HG03565 (cell line): ENCODE data around the gene EGFL6.

ENCODE experiments used
- ATAC-seq: cut with Tn5 transposase; IDR thresholded peaks from one replicate; pipeline ENCODE4 v1.9.1; 2021; ENCODE audit warnings: mild to moderate bottlenecking, moderate library complexity; ENCODE audit not compliant: unreplicated experiment

Gene EGFL6

DNA sequence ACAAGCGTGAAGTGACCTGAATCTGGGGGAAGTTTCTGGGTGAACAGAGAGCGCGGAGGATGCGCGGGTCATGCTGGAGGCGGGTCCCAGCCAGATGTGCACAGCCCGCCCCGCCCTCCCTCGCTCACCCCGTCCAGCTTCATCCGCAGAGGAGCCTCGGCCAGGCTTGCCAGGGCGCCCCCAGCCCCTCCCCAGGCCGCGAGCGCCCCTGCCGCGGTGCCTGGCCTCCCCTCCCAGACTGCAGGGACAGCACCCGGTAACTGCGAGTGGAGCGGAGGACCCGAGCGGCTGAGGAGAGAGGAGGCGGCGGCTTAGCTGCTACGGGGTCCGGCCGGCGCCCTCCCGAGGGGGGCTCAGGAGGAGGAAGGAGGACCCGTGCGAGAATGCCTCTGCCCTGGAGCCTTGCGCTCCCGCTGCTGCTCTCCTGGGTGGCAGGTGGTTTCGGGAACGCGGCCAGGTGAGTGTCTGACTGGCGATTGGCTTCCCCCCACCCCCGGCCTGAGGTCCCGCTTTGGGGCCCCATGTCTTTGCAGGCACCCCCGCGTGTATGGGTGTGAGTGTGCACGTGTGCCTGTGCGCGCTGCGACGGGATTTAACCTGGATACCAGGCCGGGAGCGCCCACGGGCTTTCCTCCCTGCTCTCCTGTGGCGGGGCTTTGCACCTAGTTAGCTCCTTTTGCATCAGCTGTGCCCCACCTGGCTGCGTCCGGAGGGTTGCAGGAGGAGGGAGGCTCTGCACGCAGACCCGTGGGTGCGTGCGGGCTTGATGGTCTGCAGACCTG is at the start of gene EGFL6:
Gene EGFL6, plus strand, starts transcription at position 123 of the 782 bp plus-strand sequence. Its CDS starts 261 bp downstream, at position 384.
- no peak for ATAC-seq

DNA sequence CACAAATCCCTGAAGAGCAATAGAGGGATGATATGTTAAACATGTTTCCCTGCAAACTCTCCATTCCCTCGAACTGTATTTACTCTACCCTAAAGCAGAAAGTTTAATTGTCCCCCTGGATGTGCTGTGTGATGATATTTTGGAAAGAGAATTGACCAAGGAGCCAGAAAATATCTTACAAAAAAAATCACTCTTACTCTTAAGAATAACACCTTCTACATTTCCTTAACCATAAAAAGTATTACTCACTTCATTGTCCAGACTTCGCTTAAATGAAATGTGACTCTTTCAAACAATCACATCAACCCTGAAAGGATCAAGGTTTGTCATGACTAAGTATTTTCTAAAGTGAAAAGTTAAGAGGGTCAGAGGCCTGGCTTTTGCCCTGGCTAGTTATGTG is 49.0 kb upstream of the EGFL6 start:
- ATAC-seq: no peak

DNA sequence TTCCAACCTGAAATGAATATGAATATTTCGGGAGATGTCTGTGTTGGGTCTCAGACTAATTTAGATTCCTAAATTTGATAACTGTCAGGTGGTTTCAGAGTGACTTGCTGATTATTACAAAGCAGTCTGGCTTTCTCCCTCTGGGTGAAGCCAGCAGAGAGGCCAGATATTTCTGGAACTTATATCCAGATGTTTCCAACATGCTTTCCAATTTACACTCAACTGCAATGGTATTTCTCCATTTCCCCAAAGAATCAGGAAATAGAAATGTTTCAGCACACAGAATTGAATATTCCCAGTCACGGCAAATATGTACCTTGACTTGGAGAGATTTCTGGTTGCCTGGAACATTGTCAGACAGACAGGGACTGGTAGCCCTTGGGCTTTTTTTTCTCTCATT is 48.5 kb upstream of the EGFL6 start:
- no peak for ATAC-seq

- no peak for ATAC-seq
Observed at GRCh38 chrX:13522811-13523210, 46.6 kb upstream of the EGFL6 start.

GRCh38 chrX:13533726-13534125 is 35.7 kb upstream of the EGFL6 start:
- ATAC-seq: no peak

- no peak for ATAC-seq
Observed at GRCh38 chrX:13535376-13536165, 33.8 kb upstream of the EGFL6 start.

DNA sequence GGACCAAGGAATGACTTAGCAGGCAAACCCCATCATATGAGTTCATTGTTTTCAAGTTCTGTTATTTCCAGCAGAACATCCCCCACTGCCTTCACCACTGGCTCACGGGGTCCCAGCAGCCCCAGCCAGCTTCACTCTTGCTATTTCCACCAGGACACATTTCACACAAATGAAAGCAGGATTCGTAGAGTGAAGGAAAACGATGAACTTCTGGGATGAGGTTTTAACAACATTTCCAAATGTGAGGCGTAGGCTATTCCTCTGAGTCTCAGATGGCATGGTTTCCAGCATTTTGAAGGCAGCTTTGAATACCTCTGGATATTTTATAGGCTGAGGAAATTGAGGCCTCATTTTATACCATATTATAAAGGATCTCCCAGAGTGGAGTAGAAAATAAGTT is 32.9 kb upstream of the EGFL6 start:
- ATAC-seq: no peak

- no peak for ATAC-seq
Observed at GRCh38 chrX:13538414-13538813, 31.0 kb upstream of the EGFL6 start.

DNA sequence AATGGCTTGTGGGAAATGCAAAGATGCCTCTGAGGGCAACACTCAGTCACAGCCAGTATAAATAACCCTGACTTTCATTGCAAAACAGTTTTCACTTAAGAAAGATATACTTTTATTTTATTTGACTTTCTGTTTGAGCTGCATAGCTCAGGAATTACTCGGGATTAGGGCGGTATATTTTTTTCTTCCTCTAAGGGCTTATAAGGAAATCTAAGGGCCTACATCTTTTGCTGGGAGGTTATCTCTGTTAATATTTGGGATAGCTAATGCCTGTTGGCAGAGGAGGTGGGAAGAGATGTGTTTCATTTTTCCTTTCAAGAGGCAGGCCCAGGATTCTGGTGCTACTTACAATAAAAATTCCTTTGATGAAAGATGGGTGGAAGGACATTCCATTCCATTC is 28.8 kb upstream of the EGFL6 start:
- no peak for ATAC-seq

GRCh38 chrX:13545726-13546125 is 23.7 kb upstream of the EGFL6 start:
- no peak for ATAC-seq

GRCh38 chrX:13547671-13548070 is 21.7 kb upstream of the EGFL6 start:
- ATAC-seq: no peak

DNA sequence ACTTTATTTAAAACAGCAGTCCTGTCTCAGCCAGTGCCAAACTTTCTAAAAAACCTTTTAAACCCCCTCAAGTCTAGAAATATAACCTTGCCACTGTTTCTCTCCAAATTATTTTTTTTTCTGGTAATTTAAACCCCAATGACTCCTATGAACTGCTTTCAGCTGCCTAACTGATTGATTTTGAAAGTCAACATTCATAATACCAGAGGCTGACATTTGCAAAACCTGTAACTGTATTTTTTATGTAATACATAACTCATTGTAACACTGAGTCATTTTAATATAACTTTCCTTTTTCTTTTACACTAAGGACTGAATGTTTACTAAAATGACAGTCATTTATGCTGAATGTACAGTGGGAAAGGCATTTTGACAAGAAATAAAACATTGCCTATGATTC is 19.1 kb upstream of the EGFL6 start:
- ATAC-seq: no peak

DNA sequence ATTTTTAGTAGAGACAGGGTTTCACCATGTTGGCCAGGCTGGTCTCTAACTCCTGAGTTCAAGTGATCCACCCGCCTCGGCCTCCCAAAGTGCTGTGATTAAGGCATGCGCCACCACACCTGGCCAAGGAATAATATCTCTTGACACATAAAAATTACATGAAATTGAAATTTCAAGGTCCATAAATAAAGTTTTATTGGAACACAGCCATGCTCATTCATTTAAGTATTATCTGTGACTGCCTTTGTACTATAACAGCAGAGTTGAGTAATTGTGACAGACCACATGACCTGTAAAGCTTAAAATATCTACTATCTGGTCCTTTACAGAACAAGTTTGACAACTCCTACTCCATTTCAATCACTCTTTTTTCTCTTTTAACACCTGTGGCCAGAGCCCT is 17.8 kb upstream of the EGFL6 start:
- ATAC-seq: no peak

DNA sequence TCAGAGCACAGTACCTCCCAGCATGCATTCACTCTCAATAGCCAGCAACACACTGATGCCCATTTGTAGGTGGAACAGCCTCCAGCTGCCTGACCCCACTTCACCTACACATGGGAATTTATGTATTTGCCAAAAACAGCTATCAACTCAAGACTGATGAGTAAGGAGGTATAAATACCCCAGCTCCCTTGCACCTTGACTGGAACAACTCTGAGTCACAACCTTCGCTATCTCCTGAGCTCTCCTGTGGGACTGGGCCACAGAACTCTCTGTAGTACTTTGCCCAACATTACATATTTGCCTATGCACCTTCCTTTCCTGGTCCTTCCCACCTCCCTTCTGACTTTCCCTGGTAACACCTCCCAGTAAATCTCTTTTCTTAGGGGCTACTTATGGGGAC is 16.5 kb upstream of the EGFL6 start:
- no peak for ATAC-seq

- ATAC-seq: no peak
Observed at GRCh38 chrX:13565511-13565910, 3.9 kb upstream of the EGFL6 start.

GRCh38 chrX:13570261-13570605 is 832 bp downstream of the EGFL6 start:
- ATAC-seq: no peak

DNA sequence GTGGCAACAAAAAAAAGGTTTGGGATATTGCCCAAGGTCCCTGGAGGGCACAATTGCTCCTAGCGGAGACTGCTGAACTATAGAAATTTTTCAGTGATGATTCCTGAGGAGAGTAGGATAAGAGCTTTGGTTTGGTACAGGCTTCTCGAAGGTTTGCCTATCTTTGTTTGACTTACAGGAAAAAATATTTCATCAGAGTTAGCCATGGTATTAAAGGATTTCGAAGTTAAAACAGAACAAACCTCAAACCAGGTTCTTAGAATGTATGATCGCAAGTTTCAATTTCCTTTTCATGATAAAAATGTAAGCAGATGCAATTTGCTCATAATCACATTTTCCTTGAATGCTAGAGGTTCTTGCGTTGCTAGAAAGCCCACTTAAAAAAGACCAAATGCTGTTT is 1.7 kb downstream of the EGFL6 start:
- ATAC-seq: no peak

- no peak for ATAC-seq
Observed at GRCh38 chrX:13574600-13574999, 5.2 kb downstream of the EGFL6 start.

- no peak for ATAC-seq
Observed at GRCh38 chrX:13579661-13580060, 10.3 kb downstream of the EGFL6 start.

DNA sequence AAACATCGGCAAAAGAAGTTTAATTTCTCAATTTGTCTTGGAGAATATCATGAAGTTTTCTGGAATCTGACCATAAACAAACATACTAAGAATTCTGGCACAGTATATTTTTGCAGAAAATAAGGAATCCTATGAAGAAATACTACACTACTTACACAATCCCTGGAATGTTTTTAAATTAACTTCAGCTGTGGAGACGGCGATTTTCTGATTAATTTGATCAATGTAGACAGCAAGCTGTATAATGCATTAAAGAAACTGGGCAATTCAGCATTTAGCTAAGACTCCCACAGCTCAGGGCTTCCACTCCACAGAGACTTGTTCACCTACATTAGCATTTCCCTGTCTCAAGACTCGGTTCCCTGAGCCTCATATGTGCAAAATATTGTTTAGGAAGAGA is 12.2 kb downstream of the EGFL6 start:
- ATAC-seq: no peak

DNA sequence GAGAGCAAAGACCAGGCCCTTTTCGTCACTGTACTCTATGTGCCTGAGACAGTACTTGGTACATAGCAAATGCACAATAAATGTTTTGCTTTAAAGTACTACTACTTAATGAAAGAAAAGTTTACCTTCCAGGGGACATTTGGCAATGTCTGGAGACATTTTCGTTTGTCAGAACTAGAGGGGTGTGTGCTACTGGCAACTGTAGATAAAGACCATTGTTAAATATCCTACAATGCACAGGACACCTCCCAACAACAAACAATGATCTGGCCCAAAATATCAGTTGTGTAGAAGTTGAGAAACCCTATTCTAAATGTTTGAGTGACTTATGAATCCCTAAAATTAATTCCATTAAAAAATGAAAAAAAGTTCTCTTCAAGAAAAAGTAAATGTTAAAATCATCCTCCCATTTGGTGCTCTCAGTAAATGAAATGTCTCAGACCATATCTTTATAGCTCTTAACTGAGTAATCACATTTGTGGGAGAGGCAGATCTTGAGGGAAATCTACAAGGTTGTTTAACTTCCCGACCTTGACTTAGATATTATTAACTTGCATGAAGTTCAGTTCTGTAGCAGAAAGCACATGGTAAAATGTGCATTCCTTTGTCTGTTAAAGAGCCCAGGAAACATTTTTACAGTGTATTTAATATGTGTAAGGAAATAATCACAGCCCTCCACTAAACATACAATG is 18.5 kb downstream of the EGFL6 start:
- ATAC-seq: no peak

GRCh38 chrX:13590207-13590606 is 20.8 kb downstream of the EGFL6 start:
- no peak for ATAC-seq
